ENCODE results near the gene KMT5B.

- no peak for TF ChIP-seq CTCF (IDR thresholded peaks at IDR 0.05)
- no peak for TF ChIP-seq ZFX (IDR thresholded peaks at IDR 0.05; ENCODE audit: borderline replicate concordance)
These were observed 24.0 kb downstream of the KMT5B start for GRCh38 chr11:68189082-68189481.

Data from 22Rv1 (cell line).